ENCODE results near the gene ZNF700.
A peak's percentile ranks its signal among the peaks of the same experiment; 100 is the strongest.

The ZNF700 gene

DNA sequence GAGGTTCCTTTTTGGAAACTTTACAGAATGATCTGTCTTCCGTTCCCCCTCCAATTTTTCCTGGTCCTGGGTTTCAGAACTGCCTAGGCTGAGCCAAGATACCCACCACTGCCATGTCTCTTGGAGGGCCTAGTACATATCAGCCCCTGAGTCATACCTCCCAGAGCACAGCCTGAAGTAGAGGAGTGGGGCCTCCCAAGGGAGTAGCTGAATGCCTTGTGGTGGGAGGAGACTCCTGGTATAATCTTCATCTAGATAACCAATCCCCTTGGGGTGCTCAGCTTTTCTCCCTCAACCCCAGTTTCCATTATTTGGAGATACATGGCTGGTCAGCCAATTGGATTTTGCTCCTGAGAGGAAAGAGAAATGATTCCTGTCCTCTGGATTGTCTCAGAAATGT, 70.3 kb downstream of the ZNF700 start:
- peak; percentile 32 to 33 for DNase-seq
- no peak for TF ChIP-seq POLR2A (IDR thresholded peaks at IDR 0.05; ENCODE audit: low read length)
- no peak for TF ChIP-seq GATA1 (IDR thresholded peaks at IDR 0.05; ENCODE audit: low read depth, low read length)
